Progenitor cell of endocrine pancreas (in vitro differentiated cells): ENCODE data around the gene MYOZ1. TPM values are rescaled to one million over a fixed set of nuclear protein-coding genes. Genes with fewer than 3 reads are reported as not detected.

Experiments
- DNase-seq: peaks from one replicate; pipeline ENCODE4 v3.0.0; 2021; ENCODE audit warnings: low spot score; ENCODE audit not compliant: unreplicated experiment
- H3K27ac Mint-ChIP-seq: 2 replicates; pipeline ENCODE4 v1.8.0; 2021; ENCODE audit warnings: mild to moderate bottlenecking, moderate library complexity, mixed read lengths
- H3K27me3 Mint-ChIP-seq: 2 replicates; pipeline ENCODE4 v1.8.0; 2021; ENCODE audit warnings: mixed read lengths
- H3K36me3 Mint-ChIP-seq: 2 replicates; pipeline ENCODE4 v1.8.0; 2022; ENCODE audit warnings: mixed read lengths; ENCODE audit not compliant: insufficient read depth
- H3K4me1 Mint-ChIP-seq: 2 replicates; pipeline ENCODE4 v1.8.0; 2021; ENCODE audit warnings: low read depth, mixed read lengths
- H3K4me3 Mint-ChIP-seq: 2 replicates; pipeline ENCODE4 v1.8.0; 2021; ENCODE audit warnings: low read depth, mild to moderate bottlenecking, moderate library complexity, mixed read lengths
- H3K9me3 Mint-ChIP-seq: 2 replicates; pipeline ENCODE4 v1.8.0; 2021; ENCODE audit warnings: low read depth, mixed read lengths
- total RNA-seq: library from RNA; stranded (reverse); gene quantifications from 2 replicates; pipeline ENCODE4 v1.2.1, GENCODE V29; 2021
- TF ChIP-seq, protein P1 (sequence below): fragments of 200-600 bp; sonication (generic); IDR thresholded peaks from one replicate; pipeline ENCODE4 v1.5.0; 2021; ENCODE audit warnings: antibody characterized with exemption, mild to moderate bottlenecking; ENCODE audit not compliant: unreplicated experiment

Gene MYOZ1
- total RNA-seq, 1 donor from 2014 or later = 0.31 TPM

DNA sequence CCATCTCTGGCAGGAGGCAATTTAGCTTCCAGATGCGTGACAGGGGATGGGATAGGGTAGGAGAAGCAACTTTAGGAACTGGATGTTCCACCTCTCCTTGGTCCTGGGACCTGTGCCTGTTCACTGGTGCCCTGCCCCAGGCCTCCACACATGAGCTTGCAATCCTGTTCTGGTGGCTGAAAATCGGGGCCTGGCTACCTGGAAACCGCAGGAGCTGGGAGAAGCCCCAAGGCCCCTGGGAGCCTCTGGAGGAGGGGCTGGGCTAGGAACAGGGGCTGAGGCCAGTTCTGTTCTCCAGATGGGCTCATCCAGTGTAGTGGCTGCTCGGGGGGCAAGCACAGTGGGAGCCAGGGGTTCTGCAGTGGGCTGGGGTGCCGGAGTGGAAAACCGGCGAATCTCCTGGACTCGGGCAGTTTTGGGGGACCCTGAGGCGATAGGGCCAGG is 5.3 kb upstream of the MYOZ1 start:
- TF ChIP-seq, protein P1, sequence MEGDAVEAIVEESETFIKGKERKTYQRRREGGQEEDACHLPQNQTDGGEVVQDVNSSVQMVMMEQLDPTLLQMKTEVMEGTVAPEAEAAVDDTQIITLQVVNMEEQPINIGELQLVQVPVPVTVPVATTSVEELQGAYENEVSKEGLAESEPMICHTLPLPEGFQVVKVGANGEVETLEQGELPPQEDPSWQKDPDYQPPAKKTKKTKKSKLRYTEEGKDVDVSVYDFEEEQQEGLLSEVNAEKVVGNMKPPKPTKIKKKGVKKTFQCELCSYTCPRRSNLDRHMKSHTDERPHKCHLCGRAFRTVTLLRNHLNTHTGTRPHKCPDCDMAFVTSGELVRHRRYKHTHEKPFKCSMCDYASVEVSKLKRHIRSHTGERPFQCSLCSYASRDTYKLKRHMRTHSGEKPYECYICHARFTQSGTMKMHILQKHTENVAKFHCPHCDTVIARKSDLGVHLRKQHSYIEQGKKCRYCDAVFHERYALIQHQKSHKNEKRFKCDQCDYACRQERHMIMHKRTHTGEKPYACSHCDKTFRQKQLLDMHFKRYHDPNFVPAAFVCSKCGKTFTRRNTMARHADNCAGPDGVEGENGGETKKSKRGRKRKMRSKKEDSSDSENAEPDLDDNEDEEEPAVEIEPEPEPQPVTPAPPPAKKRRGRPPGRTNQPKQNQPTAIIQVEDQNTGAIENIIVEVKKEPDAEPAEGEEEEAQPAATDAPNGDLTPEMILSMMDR = no peak
- Mint-ChIP-seq H3K36me3 (no peaks in the 10 kb centered on the region), H3K27ac (no peak overlapping the region), H3K9me3 (no peaks in the 10 kb centered on the region), H3K4me1 (peaks cover 9% of the 10 kb centered on the region), H3K4me3 (peak overlapping the region; percentile 72), H3K27me3 (peaks cover 12% of the 10 kb centered on the region)
- no peak for DNase-seq

DNA sequence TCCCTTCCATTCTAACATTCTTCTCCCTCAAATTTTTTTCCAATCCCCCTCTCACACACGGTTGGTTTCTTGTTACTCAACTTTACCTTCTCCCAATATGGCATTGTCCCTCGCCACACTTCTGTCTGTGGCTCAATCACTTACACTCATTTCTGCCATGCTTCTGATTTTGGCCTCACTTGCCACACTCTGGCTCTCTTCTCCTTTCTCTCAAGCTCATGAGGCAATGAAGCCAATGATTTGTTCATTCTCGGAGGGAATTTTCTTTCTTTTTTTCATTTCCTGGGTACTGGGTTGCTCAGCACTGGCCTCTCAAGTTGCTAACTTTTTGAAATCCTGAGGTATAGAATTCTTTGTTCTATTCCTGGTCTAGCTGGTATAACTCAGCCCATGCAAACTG is 4.0 kb upstream of the MYOZ1 start:
- Mint-ChIP-seq H3K4me1 (peaks cover 9% of the 10 kb centered on the region), H3K27ac (no peak overlapping the region), H3K4me3 (no peak overlapping the region), H3K27me3 (peaks cover 22% of the 10 kb centered on the region), H3K36me3 (no peaks in the 10 kb centered on the region), H3K9me3 (no peaks in the 10 kb centered on the region)
- TF ChIP-seq, protein P1 = no peak
- no peak for DNase-seq

DNA sequence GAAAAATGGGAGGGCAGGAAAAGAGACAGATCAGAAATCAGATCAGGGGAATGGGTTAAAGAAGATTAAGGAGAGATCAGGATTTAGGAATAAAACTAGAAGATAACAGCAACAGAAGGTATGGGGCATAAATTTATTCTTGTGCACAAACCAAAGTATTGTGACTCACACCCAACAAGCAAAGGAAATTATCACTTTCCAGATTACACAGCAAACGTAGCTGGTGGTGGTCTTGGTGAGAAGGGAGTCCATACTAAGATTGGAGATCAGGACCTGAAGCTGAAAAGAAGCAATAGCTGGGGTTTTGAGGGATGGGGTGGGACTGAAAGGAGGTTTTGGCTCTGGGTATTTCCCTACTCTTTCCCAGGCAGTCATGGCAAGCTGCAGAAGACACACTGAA is 3.5 kb upstream of the MYOZ1 start:
- H3K36me3 Mint-ChIP-seq = no peaks in the 10 kb centered on the region
- no peak for DNase-seq
- TF ChIP-seq, protein P1 = no peak
- peaks cover 23% of the 10 kb centered on the region for H3K27me3 Mint-ChIP-seq
- H3K9me3 Mint-ChIP-seq = no peaks in the 10 kb centered on the region
- peaks cover 9% of the 10 kb centered on the region for H3K4me1 Mint-ChIP-seq
- no peak overlapping the region for H3K4me3 Mint-ChIP-seq
- H3K27ac Mint-ChIP-seq = peak overlapping the region; percentile 63

DNA sequence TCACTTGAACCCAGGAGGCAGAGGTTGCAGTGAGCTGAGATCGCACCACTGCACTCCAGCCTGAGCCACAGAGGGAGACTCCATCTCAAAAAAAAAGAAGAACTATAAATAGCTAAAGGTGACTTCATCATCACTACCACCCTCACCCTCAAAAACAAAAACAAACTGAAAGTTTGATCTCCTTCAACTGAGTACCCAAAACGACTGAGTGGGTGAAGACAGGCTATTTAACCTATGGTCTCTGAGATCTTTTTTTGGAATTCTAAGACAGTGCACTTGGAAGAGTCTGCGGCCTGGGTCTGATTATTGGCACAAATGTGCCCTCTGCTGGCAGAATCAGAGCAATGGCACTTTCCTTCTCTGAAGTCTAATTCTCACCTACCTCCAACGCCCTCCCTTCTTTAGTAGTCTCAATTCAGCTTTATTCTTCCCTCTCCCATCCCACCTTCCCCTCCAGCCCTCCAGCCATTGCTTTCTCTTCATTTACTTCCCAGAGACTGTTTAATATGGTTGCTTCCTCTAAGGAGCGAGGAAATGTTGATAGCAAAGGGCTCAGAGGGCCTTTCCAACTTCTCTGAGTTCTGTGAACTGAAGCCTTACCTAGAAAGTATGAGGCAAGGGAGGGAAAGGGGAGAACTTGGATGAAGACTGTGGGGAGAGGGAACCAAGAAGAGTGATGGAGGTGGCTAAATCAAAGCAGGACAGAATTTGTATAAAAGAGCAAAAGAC is 2.9 kb upstream of the MYOZ1 start:
- Mint-ChIP-seq H3K27me3 (peaks cover 24% of the 10 kb centered on the region), H3K9me3 (no peaks in the 10 kb centered on the region), H3K27ac (peak overlapping the region; percentile 63), H3K4me1 (peaks cover 7% of the 10 kb centered on the region), H3K36me3 (no peaks in the 10 kb centered on the region), H3K4me3 (no peak overlapping the region)
- TF ChIP-seq, protein P1 = peak; percentile 94
- peak; percentile 41 for DNase-seq

DNA sequence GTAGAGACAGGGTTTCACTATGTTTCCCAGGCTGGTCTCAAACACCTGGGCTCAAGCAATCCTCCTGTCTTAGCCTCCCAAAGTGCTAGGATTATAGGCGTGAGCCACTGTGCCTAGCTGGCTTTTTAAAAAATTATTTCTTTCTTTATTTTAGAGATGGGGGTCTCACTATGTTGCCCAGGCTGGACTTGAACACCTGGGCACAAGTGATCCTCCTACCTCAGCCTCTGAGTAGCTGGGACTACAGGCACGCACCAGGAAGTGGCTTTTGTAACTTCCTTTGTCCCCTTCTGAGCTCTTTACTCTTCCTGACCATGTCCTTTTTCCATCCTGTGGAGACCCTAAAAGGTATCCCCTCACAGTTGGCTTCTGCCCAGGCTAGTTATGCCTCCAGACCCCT is 2.1 kb upstream of the MYOZ1 start:
- Mint-ChIP-seq H3K36me3 (no peaks in the 10 kb centered on the region), H3K4me1 (peaks cover 7% of the 10 kb centered on the region), H3K4me3 (no peak overlapping the region), H3K27me3 (peaks cover 24% of the 10 kb centered on the region), H3K9me3 (no peaks in the 10 kb centered on the region), H3K27ac (no peak overlapping the region)
- DNase-seq = no peak
- TF ChIP-seq, protein P1 = no peak
